IPS DF 19.7 (cell line): ENCODE results near the gene ATP11A.
"Not testable (repeated sequence)": the region's sequence is repeated elsewhere in the genome, so short reads cannot be mapped to it uniquely, and the experiment has no call there.

Experiments used
- DNase-seq: peaks from one replicate; pipeline ENCODE4 v3.0.0-alpha.2; 2013; ENCODE audit warnings: low read depth, low spot score

The ATP11A gene

DNA sequence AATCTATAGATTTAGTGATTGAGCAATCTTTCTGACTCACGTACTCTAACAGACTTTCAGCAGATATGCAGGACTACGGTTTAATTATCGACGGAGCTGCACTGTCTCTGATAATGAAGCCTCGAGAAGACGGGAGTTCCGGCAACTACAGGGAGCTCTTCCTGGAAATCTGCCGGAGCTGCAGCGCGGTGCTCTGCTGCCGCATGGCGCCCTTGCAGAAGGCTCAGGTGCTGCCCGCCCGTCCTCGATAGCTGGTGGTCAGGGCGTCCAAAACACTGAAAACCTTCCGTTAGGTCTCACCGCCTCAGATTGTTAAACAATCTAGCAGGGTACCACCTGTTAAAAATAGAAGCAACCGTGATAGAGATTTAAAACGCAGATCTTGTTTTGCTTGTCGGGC lies 166.0 kb downstream of the ATP11A start:
- no peak for DNase-seq

DNA sequence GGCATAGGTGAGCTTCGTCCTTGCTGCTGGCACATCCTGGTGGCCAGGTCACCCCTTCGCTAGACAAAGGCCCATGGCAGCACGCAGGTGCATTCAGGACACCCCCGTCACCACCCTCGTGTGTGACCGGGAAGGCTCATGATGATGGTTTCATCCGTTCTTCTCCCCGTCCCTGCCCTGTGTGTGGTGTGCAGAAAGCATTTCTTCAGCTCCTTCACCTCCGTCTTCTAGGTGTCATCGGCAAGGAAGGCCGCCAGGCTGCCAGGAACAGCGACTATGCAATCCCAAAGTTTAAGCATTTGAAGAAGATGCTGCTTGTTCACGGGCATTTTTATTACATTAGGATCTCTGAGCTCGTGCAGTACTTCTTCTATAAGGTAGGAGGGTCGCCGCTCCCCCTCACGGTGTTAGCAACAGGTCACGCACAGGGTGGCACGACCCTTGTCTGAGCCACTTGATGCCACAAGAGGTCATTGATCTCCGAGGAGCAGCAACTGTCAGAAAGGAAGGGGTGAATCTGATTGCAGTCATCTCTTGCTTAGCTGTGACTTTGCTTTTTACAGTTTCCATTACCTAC lies 168.2 kb downstream of the ATP11A start:
- DNase-seq = no peak

DNA sequence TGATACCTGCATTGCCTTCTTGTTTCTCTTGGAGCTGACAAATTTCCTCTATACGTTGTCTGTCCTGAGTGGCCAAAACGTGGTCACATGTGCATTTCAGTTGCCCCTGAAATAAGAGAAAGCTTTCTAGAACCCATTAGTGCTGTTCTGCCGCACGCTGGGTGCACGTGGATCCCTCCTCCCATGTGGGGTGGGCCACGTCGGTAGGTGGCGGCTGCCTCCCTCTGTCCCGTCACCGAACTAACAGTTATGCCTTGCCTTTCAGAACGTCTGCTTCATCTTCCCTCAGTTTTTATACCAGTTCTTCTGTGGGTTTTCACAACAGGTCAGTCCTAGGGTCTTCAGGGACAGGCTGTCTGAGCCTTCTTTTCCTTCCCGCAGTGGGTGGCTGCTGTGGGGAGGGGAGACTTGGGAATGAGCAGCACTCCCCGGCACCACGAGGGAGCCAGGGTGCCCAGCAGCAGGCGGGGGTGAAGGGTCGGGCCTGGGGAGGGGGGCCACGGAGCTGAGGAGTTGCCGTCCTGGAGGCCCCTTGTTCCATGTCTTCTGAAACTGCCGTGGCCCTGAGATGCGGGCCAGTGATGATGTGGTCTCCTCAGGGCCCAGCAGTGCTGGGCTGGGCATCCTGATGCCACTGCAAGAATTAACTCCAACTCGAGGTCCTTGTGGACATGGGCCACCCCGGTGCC lies 169.4 kb downstream of the ATP11A start:
- no peak for DNase-seq

DNA sequence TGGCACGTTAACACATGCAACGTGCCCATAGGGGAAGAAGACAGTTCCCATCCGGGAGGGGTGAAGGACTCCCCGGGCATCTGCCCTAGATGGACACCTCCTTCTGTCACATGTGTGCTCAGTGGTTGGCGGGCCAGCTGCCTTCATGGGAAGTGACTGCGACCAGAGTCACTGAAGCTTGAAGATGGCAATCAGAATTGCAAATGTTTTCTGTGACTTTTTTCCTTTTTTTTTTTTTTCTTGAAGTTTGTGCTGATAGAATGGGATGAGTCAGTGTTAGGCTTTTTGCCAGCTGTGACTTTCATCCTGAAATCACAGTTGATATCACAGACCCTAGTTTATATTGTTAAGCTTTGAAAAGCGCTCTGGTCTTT lies 170.0 kb downstream of the ATP11A start:
- no peak for DNase-seq

DNA sequence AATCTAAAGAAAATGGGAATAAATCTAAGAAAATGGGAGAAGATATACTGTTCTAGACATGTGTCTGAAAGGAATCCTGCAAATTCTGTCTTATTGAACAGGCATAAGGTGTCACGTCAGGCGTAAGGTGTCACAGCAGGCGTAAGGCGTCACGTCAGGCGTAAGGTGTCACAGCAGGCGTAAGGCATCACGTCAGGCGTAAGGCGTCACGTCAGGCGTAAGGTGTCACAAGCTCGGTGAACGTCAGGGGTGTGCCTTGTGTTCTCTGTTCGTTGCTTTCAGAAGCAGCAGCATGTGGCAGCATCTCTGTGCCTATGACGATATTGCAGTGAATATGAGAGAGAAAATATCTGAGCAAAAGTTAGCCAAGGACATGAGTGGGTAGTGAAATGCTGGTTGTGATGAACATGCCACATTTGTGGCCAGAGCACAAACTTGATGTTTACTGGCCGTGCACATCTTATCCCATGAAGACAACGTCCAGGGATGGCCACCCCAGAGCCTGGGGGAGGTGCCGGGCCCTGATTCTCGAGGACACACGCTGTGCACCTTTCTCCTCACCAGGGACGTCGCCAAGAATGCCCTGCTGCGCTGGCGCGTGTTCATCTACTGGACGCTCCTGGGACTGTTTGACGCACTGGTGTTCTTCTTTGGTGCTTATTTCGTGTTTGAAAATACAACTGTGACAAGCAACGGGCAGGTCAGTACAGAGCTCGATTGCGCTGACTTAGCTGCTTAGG lies 172.2 kb downstream of the ATP11A start:
- DNase-seq = no peak

DNA sequence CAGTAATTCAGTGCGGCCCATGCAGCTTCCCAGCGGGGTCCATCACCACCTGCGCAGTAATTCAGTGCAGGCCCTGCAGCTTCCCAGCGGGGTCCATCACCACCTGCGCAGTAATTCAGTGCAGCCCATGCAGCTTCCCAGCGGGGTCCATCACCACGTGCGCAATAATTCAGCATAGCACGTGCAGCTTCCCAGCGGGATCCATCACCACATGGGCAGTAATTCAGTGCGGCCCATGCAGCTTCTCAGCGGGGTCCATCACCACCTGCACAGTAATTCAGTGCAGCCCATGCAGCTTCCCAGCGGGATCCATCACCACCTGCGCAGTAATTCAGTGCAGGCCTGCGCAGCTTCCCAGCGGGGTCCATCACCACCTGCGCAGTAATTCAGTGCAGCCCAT lies 173.5 kb downstream of the ATP11A start:
- DNase-seq = not testable (repeated sequence)

DNA sequence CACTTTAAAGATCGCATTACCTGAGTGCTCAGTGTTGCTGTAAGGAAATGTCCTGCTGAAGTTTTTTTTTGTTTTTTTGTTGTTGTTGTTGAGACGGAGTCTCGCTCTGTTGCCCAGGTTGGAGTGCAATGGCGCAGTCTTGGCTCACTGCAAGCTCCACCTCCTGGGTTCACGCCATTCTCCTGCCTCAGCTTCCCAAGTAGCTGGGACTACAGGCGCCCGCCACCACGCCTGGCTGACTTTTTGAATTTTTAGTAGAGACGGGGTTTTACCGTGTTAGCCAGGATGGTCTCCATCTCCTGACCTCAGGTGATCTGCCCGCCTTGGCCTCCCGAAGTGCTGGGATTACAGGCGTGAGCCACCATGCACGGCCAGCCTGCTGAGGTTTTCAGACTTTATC lies 175.6 kb downstream of the ATP11A start:
- not testable (repeated sequence) for DNase-seq

DNA sequence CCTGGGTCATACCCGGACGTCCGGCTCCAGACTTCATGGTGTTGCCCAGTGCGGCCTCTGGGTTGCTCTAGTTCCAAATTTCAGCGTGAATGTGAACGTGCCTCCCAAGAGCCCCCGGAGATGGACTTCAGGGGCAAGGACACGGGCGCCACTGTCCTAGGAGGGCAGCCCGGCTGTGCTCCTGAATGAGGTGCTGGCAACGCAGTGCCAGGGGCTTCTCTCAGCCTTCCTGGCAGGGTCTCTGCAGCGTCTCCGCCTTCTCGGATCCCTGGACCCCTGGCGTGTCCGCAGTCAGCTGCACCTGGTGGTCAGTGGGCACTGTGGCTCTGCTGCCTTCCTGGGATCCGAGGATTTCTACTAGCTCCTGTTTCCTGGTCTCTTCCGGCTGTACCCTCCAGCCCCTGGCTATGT lies 177.5 kb downstream of the ATP11A start:
- no peak for DNase-seq

DNA sequence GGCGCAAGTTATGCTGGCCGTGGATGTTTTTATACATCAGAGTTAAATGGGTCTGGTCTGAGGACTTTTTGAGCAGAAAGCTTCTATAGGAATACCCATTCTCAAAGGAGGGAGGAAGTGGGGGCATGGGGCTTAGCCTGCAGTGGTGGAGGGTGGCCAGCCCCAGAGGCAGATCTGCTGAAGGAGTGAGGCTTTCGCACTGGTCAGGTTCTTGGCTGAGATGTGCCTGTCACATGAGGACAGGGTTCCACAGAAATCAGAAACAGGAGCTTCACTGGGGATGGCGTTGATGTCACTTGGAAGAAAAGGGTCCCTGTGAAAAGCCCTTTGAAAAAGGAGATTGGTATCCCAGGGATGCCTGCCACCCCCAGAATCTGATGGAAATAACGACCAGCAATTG lies 178.5 kb downstream of the ATP11A start:
- no peak for DNase-seq

DNA sequence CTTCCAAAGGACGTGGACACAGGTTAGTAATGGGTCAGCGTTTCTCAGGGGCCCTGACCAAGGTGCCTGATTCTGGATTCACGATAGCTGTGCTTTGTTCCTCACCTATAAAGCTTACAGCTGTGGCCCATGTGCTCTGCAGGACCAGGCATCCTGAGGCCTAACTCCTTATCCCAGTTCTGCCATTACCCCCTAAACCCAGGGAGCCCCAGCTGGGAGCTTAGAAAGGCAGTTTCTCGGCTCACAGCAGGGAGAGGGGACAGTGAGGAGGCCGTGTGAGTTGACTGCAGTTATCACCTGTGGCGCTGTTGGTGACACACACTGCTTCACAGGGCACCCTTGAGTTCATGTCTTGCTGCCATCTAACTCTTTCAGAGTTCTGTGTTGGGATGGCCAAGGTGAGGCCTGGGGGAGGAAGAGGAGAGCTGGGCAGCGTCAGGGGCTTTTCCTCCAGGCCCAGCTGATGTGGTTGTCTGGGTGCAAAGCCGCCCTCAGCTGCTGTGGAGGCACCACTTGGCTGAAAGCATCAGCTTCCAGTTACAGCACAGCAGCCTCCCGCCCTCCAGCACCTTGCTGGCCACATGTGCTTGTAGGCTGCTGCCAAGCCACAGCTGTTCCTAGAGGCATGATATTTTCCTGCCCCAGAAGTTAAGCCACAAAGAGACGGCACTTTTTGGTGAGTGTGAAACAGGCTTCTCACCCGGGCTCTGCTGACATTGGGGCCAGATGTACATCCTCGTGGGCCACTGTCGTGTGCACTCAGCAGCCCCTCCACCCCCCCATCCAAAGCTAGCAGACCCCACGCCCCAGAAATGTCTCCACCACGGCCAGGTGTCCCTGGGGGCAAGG lies 179.6 kb downstream of the ATP11A start:
- DNase-seq = no peak

DNA sequence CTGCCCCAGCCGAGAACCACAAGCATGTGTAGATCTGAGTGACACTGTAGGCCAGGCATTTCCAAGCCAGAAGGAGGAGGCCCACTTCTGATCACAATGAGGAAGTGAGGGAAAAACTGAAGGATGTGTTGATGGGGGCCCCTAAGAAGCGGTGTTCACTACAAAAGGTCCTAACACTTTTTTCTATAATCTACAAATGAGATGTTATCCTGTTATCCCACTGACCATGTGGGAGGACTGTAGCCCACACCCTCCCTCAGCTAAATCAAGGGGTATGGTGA lies 180.2 kb downstream of the ATP11A start:
- no peak for DNase-seq

DNA sequence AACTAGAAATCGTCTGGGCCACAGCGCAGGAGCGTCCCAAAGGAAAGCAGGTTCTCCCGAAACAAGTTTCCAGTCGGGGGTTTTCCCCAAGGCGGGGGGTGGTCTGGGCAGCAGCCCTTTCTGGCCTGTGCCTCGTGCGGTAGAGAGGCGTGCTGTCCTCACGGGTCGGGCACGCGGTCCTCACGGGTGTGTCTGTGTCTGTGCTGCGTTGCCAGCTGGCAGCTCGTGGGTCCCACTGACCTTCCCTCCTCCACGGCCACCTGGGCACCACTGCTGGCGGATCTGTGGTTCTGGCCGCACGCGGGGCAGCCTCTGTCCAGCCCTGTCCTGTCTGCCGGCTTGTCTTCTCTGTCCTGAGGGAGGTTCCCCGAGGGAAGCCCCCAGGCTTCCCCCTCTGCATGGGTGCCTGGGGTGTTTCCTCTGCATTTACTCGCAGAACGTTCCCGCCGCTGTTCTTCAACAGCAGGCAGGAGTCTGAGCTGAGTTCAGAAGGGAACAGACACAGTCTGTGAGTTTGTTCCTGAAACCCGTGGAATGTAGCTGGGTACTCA lies 181.0 kb downstream of the ATP11A start:
- no peak for DNase-seq

DNA sequence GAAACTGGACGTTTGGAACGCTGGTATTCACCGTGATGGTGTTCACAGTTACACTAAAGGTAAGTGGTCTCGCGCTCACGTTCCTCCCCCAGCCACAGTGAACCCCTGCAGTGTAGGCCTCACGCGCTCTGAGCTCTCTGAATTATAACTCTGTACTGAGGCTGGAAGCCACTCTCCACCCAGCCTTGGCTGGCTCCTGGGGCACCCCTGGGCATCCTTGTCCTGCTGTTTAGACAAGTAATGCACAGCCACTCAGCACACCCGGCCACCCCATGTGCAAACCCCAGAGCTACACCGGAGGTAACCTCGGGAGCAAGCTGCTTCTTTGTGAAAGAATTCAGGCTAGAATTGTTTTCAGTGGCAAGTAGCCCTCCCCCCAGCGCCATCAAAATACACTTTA lies 181.9 kb downstream of the ATP11A start:
- no peak for DNase-seq

DNA sequence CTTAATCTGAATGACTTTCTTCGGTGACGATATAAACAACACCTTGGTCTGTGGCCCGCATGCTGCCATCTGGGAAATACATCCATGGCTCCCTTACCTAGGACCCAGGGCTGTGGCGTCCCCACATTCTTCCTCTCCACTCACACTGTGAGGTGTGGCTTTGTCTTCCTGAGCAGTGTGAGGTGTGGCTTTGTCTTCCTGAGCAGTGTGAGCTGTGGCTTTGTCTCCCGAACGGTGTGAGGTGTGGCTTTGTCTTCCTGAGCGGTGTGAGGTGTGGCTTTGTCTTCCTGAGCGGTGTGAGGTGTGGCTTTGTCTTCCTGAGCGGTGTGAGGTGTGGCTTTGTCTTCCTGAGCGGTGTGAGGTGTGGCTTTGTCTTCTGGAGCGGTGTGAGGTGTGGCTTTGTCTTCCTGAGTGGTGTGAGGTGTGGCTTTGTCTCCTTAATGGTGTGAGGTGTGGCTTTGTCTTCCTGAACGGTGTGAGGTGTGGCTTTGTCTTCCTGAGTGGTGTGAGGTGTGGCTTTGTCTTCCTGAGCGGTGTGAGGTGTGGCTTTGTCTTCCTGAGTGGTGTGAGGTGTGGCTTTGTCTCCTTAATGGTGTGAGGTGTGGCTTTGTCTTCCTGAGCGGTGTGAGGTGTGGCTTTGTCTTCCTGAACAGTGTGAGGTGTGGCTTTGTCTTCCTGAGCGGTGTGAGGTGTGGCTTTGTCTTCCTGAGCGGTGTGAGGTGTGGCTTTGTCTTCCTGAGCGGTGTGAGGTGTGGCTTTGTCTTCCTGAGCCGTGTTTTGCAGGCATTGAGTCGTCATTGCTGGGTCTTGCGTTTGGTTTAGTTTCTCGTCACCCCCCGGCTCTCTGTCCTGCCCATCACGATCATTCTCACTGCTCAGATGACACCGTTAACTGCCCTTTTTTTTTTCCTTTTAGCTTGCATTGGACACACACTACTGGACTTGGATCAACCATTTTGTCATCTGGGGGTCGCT lies 183.1 kb downstream of the ATP11A start:
- DNase-seq = not testable (repeated sequence)

DNA sequence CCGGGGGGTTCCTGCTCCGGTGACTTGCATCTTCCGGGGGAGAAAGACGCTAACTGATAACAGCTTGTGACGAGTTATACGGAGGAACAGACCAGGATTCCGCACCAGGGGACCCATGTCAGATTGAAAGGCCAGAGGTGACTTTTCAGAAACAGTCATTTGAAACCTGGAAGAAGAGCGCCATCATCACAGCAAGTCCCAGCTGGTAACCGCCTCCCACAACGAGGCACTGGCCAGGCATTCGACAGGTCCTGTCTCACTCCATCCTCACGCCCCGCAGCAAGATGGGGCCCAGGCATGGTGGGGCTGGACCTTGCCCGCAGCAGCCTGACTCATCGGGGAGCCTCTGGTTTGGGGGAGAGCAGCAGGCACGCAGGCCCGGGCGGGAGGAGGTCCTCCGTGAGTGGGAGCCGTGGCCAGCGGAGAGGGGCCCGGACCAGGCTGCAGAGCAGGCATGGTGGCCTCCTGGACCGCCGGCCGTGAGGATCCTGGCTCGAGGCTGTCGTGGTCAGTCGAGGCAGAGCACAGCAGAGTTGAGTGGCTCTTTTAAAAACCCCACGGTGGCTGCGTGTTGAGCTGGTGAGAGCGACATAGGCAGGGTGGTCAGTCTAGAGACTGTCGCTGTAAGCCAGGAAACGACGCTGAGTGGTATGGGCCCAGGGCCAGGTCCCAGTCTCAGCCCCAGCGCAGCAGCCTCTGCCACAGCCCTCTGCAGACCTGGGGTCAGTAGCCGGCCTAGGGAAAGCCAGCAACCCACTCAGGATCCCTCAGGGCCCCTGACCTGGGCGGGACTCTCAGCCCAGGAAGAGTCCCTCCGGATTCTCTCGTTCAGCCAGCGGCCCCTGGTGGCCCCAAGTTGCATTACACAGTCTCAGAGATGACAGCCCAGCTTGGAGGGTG lies 184.3 kb downstream of the ATP11A start:
- no peak for DNase-seq

DNA sequence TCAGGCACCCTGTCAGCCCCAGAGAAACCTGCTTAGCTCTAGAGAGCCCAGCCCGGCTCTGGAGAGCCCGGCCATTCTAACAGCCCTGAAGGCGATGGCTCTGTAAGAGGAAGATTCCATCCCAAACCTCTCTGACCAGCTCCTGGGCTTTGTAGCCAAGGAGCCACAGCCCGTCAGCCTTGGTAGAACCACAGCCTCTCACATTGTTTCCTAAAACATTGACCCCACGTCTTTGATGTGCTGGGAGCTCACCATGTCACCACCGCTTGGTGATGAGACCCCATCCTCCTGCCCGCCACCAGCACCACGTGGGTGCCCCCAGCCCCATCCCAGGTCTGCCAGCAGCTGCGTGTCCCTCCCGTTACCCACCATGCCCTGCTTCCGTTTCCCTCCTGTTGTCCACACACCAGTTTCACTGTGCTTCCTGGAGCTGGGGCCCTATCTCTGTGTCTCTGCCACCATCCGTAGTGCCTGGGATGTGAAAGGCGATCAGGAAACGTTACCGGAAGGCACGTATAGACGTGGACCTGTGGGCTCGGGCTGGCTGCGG lies 185.0 kb downstream of the ATP11A start:
- no peak for DNase-seq

DNA sequence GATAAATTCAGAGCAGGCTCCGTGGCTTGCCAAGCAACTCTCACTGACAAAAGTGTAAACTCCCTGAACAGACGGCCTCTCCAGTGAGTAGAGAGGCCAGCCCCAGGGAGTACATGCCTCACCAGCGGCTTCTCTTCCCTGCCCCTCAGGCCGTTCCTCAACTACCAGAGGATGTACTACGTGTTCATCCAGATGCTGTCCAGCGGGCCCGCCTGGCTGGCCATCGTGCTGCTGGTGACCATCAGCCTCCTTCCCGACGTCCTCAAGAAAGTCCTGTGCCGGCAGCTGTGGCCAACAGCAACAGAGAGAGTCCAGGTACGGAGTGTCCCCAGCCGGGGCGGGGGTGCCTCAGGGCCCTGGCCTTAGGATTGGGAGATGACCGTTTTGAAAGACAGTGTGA lies 185.8 kb downstream of the ATP11A start:
- DNase-seq = no peak

DNA sequence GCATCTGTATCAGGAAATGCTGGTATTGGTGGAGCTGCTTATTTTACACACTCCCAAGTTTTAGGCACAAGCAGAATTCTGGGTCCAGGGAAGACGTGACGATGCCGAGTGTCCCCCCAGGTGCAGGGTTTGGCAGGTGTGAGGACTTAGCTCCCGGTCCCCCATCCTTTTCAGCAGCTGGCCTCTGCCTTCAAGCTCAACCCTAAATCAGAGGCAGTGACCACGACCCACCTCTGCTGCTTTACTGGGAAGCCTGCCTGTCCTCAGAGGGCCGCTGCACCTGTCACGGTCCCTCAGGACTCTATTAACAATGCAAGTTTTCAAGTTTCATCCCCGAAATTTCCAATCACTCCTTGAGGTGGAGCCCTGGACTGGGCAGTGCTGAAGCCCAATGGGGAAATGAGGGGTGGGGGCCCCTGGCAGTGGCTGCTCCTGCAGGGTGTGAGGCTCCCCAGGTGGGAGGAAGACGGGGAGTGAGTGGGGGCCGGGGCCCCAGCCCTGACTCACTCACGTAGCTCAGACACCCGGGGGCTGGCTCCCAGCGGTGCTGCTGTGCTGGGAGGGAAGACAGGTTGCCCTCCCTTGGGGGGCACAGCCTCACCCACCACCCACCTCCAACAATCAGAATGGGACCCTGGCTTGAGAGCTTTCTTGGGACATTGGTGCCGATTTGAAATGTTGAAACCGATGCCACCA lies 186.6 kb downstream of the ATP11A start:
- no peak for DNase-seq

DNA sequence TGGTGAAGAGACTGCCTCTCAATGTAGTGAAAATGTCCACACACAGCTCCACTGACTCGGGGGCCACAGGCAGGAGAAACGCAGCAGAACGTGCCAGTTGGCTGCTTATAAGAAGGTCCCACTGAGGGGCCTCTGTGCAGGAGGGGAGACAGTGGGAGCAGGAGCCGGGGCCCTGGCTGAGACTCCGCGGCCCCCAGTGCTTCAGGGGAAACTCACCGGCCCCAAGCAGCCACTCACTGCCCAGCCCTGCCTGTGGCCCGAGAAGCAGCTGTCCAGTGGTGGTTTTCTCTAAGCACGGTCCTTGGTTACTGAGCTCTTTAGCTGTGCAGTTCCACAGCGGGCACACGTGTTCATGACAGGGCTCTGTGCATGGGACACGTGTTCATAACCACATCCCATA lies 187.2 kb downstream of the ATP11A start:
- DNase-seq = no peak
